Endothelial cell (in vitro differentiated cells): ENCODE data around the gene PSRC1. TPM values are rescaled to one million over a fixed set of nuclear protein-coding genes. Genes with fewer than 3 reads are reported as not detected.
A peak's percentile ranks its signal among the peaks of the same experiment; 100 is the strongest.

Experiments
- DNase-seq: peaks from one replicate; pipeline ENCODE4 v3.0.0; 2021; ENCODE audit warnings: low spot score
- H3K27ac Mint-ChIP-seq: one replicate; pipeline ENCODE4 v1.8.0; 2021; ENCODE audit warnings: mixed read lengths, inconsistent platforms; ENCODE audit not compliant: unreplicated experiment
- H3K27me3 Mint-ChIP-seq: one replicate; pipeline ENCODE4 v1.8.0; 2021; ENCODE audit warnings: mild to moderate bottlenecking, moderate library complexity, mixed read lengths, inconsistent platforms; ENCODE audit not compliant: unreplicated experiment
- H3K36me3 Mint-ChIP-seq: one replicate; pipeline ENCODE4 v1.8.0; 2021; ENCODE audit warnings: mild to moderate bottlenecking, low read depth, mixed read lengths, inconsistent platforms; ENCODE audit not compliant: unreplicated experiment
- H3K4me1 Mint-ChIP-seq: one replicate; pipeline ENCODE4 v1.8.0; 2021; ENCODE audit warnings: mild to moderate bottlenecking, mixed read lengths, inconsistent platforms; ENCODE audit not compliant: unreplicated experiment
- H3K4me3 Mint-ChIP-seq: one replicate; pipeline ENCODE4 v1.8.0; 2021; ENCODE audit warnings: mild to moderate bottlenecking, mixed read lengths, inconsistent platforms; ENCODE audit not compliant: unreplicated experiment
- H3K9me3 Mint-ChIP-seq: one replicate; pipeline ENCODE4 v1.8.0; 2021; ENCODE audit warnings: mixed read lengths, inconsistent platforms; ENCODE audit not compliant: unreplicated experiment
- total RNA-seq: library from RNA; stranded (reverse); fragmentation: NEBNext Ultra II Directional; extraction: Animal tissue kit (Norgen Biotek cat#: 25700); gene quantifications from one replicate; pipeline ENCODE4 v1.2.1, GENCODE V29; 2021; ENCODE audit not compliant: unreplicated experiment
- TF ChIP-seq, protein P1 (sequence below): fragments of 200-600 bp; sonication (generic); IDR thresholded peaks from one replicate; pipeline ENCODE4 v1.5.0; 2021; ENCODE audit warnings: antibody characterized with exemption; ENCODE audit not compliant: unreplicated experiment

PSRC1 gene
- total RNA-seq, 1 donor from 2014 or later, result 9.7 TPM

GRCh38 chr1:109243860-109244552, 38.9 kb downstream of the PSRC1 start:
- no peak for DNase-seq
- no peak overlapping the region for H3K4me3 Mint-ChIP-seq
- TF ChIP-seq, protein P1, sequence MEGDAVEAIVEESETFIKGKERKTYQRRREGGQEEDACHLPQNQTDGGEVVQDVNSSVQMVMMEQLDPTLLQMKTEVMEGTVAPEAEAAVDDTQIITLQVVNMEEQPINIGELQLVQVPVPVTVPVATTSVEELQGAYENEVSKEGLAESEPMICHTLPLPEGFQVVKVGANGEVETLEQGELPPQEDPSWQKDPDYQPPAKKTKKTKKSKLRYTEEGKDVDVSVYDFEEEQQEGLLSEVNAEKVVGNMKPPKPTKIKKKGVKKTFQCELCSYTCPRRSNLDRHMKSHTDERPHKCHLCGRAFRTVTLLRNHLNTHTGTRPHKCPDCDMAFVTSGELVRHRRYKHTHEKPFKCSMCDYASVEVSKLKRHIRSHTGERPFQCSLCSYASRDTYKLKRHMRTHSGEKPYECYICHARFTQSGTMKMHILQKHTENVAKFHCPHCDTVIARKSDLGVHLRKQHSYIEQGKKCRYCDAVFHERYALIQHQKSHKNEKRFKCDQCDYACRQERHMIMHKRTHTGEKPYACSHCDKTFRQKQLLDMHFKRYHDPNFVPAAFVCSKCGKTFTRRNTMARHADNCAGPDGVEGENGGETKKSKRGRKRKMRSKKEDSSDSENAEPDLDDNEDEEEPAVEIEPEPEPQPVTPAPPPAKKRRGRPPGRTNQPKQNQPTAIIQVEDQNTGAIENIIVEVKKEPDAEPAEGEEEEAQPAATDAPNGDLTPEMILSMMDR, result no peak
- peaks cover 9% of the 10 kb centered on the region for H3K27me3 Mint-ChIP-seq
- H3K27ac Mint-ChIP-seq, result no peak overlapping the region
- H3K36me3 Mint-ChIP-seq, result peaks cover 10% of the 10 kb centered on the region
- no peaks in the 10 kb centered on the region for H3K9me3 Mint-ChIP-seq
- peaks cover 26% of the 10 kb centered on the region for H3K4me1 Mint-ChIP-seq

DNA sequence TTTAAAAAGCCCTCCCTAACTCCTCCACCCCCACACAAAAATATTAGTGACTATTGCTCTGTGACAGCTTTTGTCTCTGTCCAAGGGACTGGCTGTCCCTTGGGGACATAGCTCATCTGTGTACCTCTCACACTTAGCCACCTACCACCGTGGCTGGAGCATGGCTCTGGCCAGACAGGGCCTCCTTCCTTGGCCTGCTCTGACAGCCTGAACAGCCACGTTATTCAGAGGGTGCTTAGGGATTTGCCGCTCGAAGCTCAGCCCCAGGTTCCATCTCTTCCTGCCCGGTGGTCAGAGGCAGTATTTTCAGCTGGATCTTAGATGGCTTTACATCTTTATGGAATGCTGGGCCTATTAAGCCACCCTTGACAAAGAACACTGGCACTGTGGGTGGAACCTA, 39.7 kb downstream of the PSRC1 start:
- TF ChIP-seq, protein P1, result no peak
- no peak for DNase-seq
- H3K27me3 Mint-ChIP-seq, result peaks cover 10% of the 10 kb centered on the region
- peaks cover 30% of the 10 kb centered on the region for H3K4me1 Mint-ChIP-seq
- H3K27ac Mint-ChIP-seq, result no peak overlapping the region
- no peak overlapping the region for H3K4me3 Mint-ChIP-seq
- H3K9me3 Mint-ChIP-seq, result no peaks in the 10 kb centered on the region
- peaks cover 15% of the 10 kb centered on the region for H3K36me3 Mint-ChIP-seq

DNA sequence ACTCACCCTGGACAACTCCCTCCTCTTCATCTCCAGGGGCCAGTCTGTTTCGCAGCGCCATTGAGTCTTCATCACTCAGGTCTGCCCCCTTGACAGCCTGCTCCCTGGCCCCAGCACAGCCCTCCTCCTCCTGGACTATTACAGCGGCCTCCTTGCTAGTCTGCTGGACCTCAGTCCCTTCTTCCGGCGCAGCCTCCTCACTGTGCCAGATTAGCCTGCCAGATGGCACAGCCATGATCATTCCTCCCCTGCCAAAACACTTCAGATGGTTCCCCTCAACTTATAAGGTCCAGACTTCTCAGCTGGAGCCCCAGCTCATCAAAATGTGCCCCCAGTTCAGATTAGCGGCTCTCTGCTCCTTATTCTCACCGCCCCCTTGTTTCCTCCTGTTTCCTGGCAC, 40.6 kb downstream of the PSRC1 start:
- Mint-ChIP-seq H3K4me3 (peak overlapping the region; percentile 82), H3K9me3 (no peaks in the 10 kb centered on the region), H3K27me3 (peaks cover 10% of the 10 kb centered on the region)

DNA sequence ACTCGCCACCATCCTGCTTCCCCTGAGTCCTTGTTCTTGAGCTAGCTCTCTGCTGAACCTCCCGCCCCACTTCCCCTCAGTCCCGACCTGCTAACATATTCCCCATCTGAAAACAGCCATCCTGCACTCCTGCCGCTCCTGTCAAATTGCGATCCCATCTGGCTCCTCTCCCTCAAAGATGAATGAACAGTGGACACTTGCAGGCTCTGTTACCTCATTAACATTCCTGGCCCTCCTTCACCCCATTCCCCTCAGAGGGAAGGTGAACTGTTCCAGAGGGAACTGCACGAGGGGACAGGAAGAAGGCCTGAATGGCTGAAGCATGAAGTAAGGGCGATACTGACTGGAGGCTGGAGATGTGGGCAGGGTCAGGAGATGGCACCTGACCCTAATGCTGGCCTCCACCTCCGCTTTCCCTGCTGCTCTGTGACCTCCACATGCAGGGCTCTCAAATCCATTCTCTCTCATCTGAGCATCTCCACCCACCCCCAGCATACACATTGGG, 41.1 kb downstream of the PSRC1 start:
- H3K27ac Mint-ChIP-seq, result no peak overlapping the region
- H3K9me3 Mint-ChIP-seq, result no peaks in the 10 kb centered on the region
- H3K4me3 Mint-ChIP-seq, result peak overlapping the region; percentile 82
- TF ChIP-seq, protein P1, result no peak
- peaks cover 10% of the 10 kb centered on the region for H3K27me3 Mint-ChIP-seq
- no peak for DNase-seq
- peaks cover 30% of the 10 kb centered on the region for H3K4me1 Mint-ChIP-seq
- H3K36me3 Mint-ChIP-seq, result peaks cover 25% of the 10 kb centered on the region

More for the DNA sequence above, 40.6 kb downstream of the PSRC1 start:
- Mint-ChIP-seq H3K27ac (peak overlapping the region; percentile 67), H3K36me3 (peaks cover 21% of the 10 kb centered on the region), H3K4me1 (peaks cover 30% of the 10 kb centered on the region)
- TF ChIP-seq, protein P1, result no peak
- DNase-seq, result no peak

- no peaks in the 10 kb centered on the region for H3K9me3 Mint-ChIP-seq
- H3K4me3 Mint-ChIP-seq, result no peak overlapping the region
- DNase-seq, result no peak
- H3K27me3 Mint-ChIP-seq, result peaks cover 10% of the 10 kb centered on the region
- TF ChIP-seq, protein P1, result no peak
- no peak overlapping the region for H3K27ac Mint-ChIP-seq
- peaks cover 26% of the 10 kb centered on the region for H3K36me3 Mint-ChIP-seq
- peaks cover 26% of the 10 kb centered on the region for H3K4me1 Mint-ChIP-seq
These were observed 41.6 kb downstream of the PSRC1 start for GRCh38 chr1:109241344-109241743.
